Neuronal stem cell (in vitro differentiated cells): Measurements from ENCODE around the gene SPATS2.

ENCODE experiments used
- DNase-seq: peaks from one replicate; pipeline ENCODE4 v3.0.0-alpha.2; 2013; ENCODE audit warnings: low spot score
- H2AFZ ChIP-seq: one replicate; pipeline ENCODE4 v1.6.1; 2013; ENCODE audit warnings: mild to moderate bottlenecking, low read length, inconsistent platforms
- H2AK5ac ChIP-seq: 2 replicates; pipeline ENCODE4 v1.6.1; 2013; ENCODE audit warnings: low read depth, mild to moderate bottlenecking, inconsistent platforms, low read length, moderate library complexity, mixed read lengths
- H2BK120ac ChIP-seq: 2 replicates; pipeline ENCODE4 v1.6.1; 2013; ENCODE audit warnings: low read depth, mild to moderate bottlenecking, inconsistent platforms, low read length, moderate library complexity, mixed read lengths
- H2BK12ac ChIP-seq: one replicate; pipeline ENCODE4 v1.6.1; 2013; ENCODE audit warnings: low read length, inconsistent platforms
- H2BK15ac ChIP-seq: 2 replicates; pipeline ENCODE4 v1.6.1; 2013; ENCODE audit warnings: mild to moderate bottlenecking, low read length, inconsistent platforms, mixed read lengths
- H2BK5ac ChIP-seq: one replicate; pipeline ENCODE4 v1.6.1; 2013; ENCODE audit warnings: inconsistent platforms, mild to moderate bottlenecking, low read length, moderate library complexity
- H3K14ac ChIP-seq: one replicate; pipeline ENCODE4 v1.6.1; 2013; ENCODE audit warnings: low read length, inconsistent platforms
- H3K18ac ChIP-seq: 2 replicates; pipeline ENCODE4 v1.6.1; 2013; ENCODE audit warnings: low read length, inconsistent platforms
- H3K23ac ChIP-seq: 2 replicates; pipeline ENCODE4 v1.6.1; 2013; ENCODE audit warnings: low read depth, mild to moderate bottlenecking, mixed read lengths, low read length, inconsistent platforms; ENCODE audit not compliant: poor library complexity
- H3K27ac ChIP-seq: replicated peaks from 3 replicates; pipeline ENCODE4 v1.5.1; 2013; ENCODE audit warnings: low read length, inconsistent platforms
- H3K27me3 ChIP-seq, 3 experiments: 2 replicates each; pipeline ENCODE4 v1.6.1; 2013; ENCODE audit warnings: low read length in 3 of 3, mild to moderate bottlenecking in 2 of 3, inconsistent platforms in 1 of 3, low read depth in 1 of 3, mixed read lengths in 1 of 3, moderate library complexity in 1 of 3; ENCODE audit not compliant: control insufficient read depth in 3 of 3, insufficient read depth in 3 of 3
- H3K36me3 ChIP-seq, 2 donors: replicated peaks in 1 of 2; 2 replicates each; pipeline ENCODE4 v1.6.1; 2013; ENCODE audit warnings: low read length in 2 of 2; ENCODE audit not compliant: control insufficient read depth in 2 of 2, insufficient read depth in 2 of 2
- H3K4ac ChIP-seq: 2 replicates; pipeline ENCODE4 v1.6.1; 2013; ENCODE audit warnings: inconsistent platforms, mild to moderate bottlenecking, low read length, moderate library complexity
- H3K4me1 ChIP-seq, 2 donors: 1 replicate in 1 of 2; 2 replicates in 1 of 2; pipeline ENCODE4 v1.6.1; 2013; ENCODE audit warnings: low read length in 2 of 2, low read depth in 1 of 2; ENCODE audit not compliant: control insufficient read depth in 2 of 2, insufficient read depth in 1 of 2
- H3K4me2 ChIP-seq: one replicate; pipeline ENCODE4 v1.6.1; 2013; ENCODE audit warnings: mild to moderate bottlenecking, low read length, inconsistent platforms; ENCODE audit not compliant: insufficient read depth, poor library complexity, severe bottlenecking
- H3K4me3 ChIP-seq, 2 donors: 2 replicates each; pipeline ENCODE4 v1.5.1; 2013; ENCODE audit warnings: low read length in 2 of 2, mild to moderate bottlenecking in 2 of 2, inconsistent platforms in 1 of 2, moderate library complexity in 1 of 2
- H3K79me1 ChIP-seq: one replicate; pipeline ENCODE4 v1.6.1; 2013; ENCODE audit warnings: low read depth, mild to moderate bottlenecking, inconsistent platforms, low read length, moderate library complexity
- H3K9ac ChIP-seq: one replicate; pipeline ENCODE4 v1.6.1; 2013; ENCODE audit warnings: mild to moderate bottlenecking, low read depth, low read length, inconsistent platforms; ENCODE audit not compliant: poor library complexity
- H3K9me3 ChIP-seq, 2 donors: replicated peaks in 1 of 2; 2 replicates each; pipeline versions ENCODE3 to v1.6.1; 2013; ENCODE audit warnings: low read length in 2 of 2, mild to moderate bottlenecking in 2 of 2, inconsistent platforms in 1 of 2, low read depth in 1 of 2, mixed read lengths in 1 of 2, moderate library complexity in 1 of 2; ENCODE audit not compliant: control insufficient read depth in 2 of 2, insufficient read depth in 1 of 2
- H4K8ac ChIP-seq: one replicate; pipeline ENCODE4 v1.6.1; 2013; ENCODE audit warnings: low read depth, mild to moderate bottlenecking, inconsistent platforms, low read length, moderate library complexity
- H4K91ac ChIP-seq: one replicate; pipeline ENCODE4 v1.6.1; 2013; ENCODE audit warnings: low read length, low read depth, mild to moderate bottlenecking, inconsistent platforms; ENCODE audit not compliant: poor library complexity
- WGBS, 2 donors: extraction: QIAGEN DNeasy Blood & Tissue Kit; methylation state at CpG; one replicate each; pipeline ENCODE4 v1.1.7; 2013; ENCODE audit warnings: missing lambda C conversion rate in 2 of 2, mixed read lengths in 1 of 2; ENCODE audit not compliant: insufficient read length in 2 of 2, insufficient replicate concordance in 1 of 2; ENCODE audit errors: extremely low coverage in 2 of 2; 5-methylcytosine and 5-hydroxymethylcytosine counted together

SPATS2 gene

GRCh38 chr12:49545815-49546214 is 178.6 kb downstream of the SPATS2 start:
- Histone ChIP-seq H3K4ac (no peak overlapping the region), H3K27me3 (peaks cover 7 to 94% (median 75%) of the 10 kb centered on the region in 3 experiments), H2AFZ (no peak overlapping the region), H4K91ac (no peak overlapping the region), H3K9ac (no peak overlapping the region), H4K8ac (no peak overlapping the region), H3K27ac (no peak overlapping the region), H3K36me3 (no peaks in the 10 kb centered on the region), H3K79me1 (peaks cover 4% of the 10 kb centered on the region), H3K4me2 (no peak overlapping the region), H3K9me3 (no peaks in the 10 kb centered on the region), H3K4me1 (peaks cover 14 to 22% of the 10 kb centered on the region in 2 donors), H3K18ac (no peak overlapping the region), H2BK5ac (no peak overlapping the region), H2BK15ac (no peak overlapping the region), H2BK120ac (no peak overlapping the region), H2AK5ac (no peak overlapping the region), H2BK12ac (no peak overlapping the region), H3K4me3 (no peak overlapping the region), H3K14ac (no peak overlapping the region), H3K23ac (no peak overlapping the region)
- DNase-seq: no peak
- no CpG with 5 or more reads among the region's 4 CpGs for WGBS, 2 donors

GRCh38 chr12:49546481-49546880 is 179.2 kb downstream of the SPATS2 start:
- Histone ChIP-seq H3K36me3 (no peaks in the 10 kb centered on the region), H2AK5ac (no peak overlapping the region), H3K27me3 (peaks cover 5 to 91% (median 69%) of the 10 kb centered on the region in 3 experiments), H2AFZ (no peak overlapping the region), H3K4me1 (peaks cover 9 to 20% of the 10 kb centered on the region in 2 donors), H2BK15ac (no peak overlapping the region), H3K9ac (no peak overlapping the region), H3K4me3 (no peak overlapping the region), H3K14ac (no peak overlapping the region), H3K18ac (no peak overlapping the region), H2BK12ac (no peak overlapping the region), H3K23ac (no peak overlapping the region), H3K9me3 (no peaks in the 10 kb centered on the region), H3K79me1 (peaks cover 4% of the 10 kb centered on the region), H3K27ac (no peak overlapping the region), H3K4me2 (no peak overlapping the region), H2BK120ac (no peak overlapping the region), H4K91ac (no peak overlapping the region), H2BK5ac (no peak overlapping the region), H3K4ac (no peak overlapping the region), H4K8ac (no peak overlapping the region)
- no CpG with 5 or more reads among the region's 3 CpGs for WGBS, 2 donors
- DNase-seq: no peak

GRCh38 chr12:49547090-49547690 is 179.9 kb downstream of the SPATS2 start:
- Histone ChIP-seq H2BK120ac (no peak overlapping the region), H3K18ac (no peak overlapping the region), H2BK5ac (no peak overlapping the region), H3K36me3 (no peaks in the 10 kb centered on the region), H3K27me3 (peaks cover 5 to 91% (median 62%) of the 10 kb centered on the region in 3 experiments), H2BK12ac (no peak overlapping the region), H3K9me3 (no peaks in the 10 kb centered on the region), H4K8ac (no peak overlapping the region), H3K27ac (no peak overlapping the region), H3K23ac (no peak overlapping the region), H3K14ac (peak overlapping the region; percentile 25), H3K4me3 (no peak overlapping the region), H4K91ac (no peak overlapping the region), H3K9ac (no peak overlapping the region), H3K4ac (no peak overlapping the region), H2AFZ (no peak overlapping the region), H3K4me2 (no peak overlapping the region), H3K4me1 (peaks cover 9 to 20% of the 10 kb centered on the region in 2 donors), H2AK5ac (peak overlapping the region; percentile 6), H3K79me1 (peaks cover 4% of the 10 kb centered on the region), H2BK15ac (peak overlapping the region; percentile 57)
- no peak for DNase-seq
- no CpG with 5 or more reads among the region's 7 CpGs for WGBS, 2 donors

GRCh38 chr12:49548481-49548821 is 181.2 kb downstream of the SPATS2 start:
- no peak overlapping the region for H4K91ac ChIP-seq
- peaks cover 9 to 20% of the 10 kb centered on the region in 2 donors for H3K4me1 ChIP-seq
- H3K4me3 ChIP-seq: no peak overlapping the region
- peak overlapping the region; percentile 79 for H3K9ac ChIP-seq
- no peak overlapping the region for H3K27ac ChIP-seq
- no CpG with 5 or more reads among the region's 8 CpGs for WGBS, 2 donors
- H3K18ac ChIP-seq: peak overlapping the region; percentile 91
- H3K27me3 ChIP-seq: peaks cover 5 to 87% (median 50%) of the 10 kb centered on the region in 3 experiments
- H3K9me3 ChIP-seq: no peaks in the 10 kb centered on the region
- H3K79me1 ChIP-seq: peaks cover 4% of the 10 kb centered on the region
- no peak for DNase-seq
- H2AFZ ChIP-seq: peak overlapping the region; percentile 77
- peak overlapping the region; percentile 99 for H2BK15ac ChIP-seq
- no peak overlapping the region for H3K4me2 ChIP-seq
- H2BK12ac ChIP-seq: peak overlapping the region; percentile 79
- H4K8ac ChIP-seq: peak overlapping the region; percentile 70
- H2BK120ac ChIP-seq: peak overlapping the region; percentile 50
- peak overlapping the region; percentile 68 for H2BK5ac ChIP-seq
- peak overlapping the region; percentile 59 for H2AK5ac ChIP-seq
- H3K36me3 ChIP-seq: no peaks in the 10 kb centered on the region
- peak overlapping the region; percentile 69 for H3K4ac ChIP-seq
- H3K14ac ChIP-seq: peak overlapping the region; percentile 92
- peak overlapping the region; percentile 90 for H3K23ac ChIP-seq
